Fibroblast of skin of scalp (primary cell): ENCODE data around the gene TPPP2.

Source experiments
- DNase-seq: peaks from one replicate; pipeline ENCODE4 v3.0.0-alpha.2; 2013

The TPPP2 gene

DNA sequence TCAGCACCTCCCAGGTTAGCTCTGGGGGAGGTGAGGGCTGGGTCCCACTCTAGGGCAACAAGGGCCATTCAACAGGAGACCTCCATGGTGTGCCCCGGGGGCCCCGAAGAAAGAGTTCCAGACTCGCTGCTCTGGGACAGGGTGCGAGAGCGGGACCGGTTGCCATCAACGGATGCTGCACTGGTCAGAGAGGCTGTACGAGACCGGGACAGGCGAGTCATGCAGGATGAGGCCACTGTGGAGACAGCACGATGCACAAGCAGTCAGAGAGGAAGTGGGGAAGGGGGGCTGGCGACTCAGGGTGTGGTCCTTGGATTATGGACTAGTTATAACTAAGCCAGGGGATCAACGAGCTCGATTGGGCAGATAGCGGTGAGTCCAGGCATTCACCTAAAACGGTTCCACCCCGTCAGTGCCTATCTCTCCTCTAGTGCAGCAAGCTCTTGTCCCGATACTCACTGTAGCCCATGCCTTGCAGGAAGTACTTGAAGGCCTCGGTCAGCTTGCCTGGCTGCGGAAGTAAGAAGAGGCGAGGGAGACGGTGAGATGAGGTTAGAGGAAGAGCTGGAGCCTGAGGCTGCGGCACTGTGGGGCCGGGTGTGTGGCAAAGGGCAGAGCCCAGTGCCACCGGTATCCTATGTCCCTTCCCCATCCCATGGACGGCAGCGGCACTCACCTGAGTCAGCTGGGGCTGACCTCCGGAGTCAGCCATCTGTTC lies 12.3 kb upstream of the TPPP2 start:
- no peak for DNase-seq

DNA sequence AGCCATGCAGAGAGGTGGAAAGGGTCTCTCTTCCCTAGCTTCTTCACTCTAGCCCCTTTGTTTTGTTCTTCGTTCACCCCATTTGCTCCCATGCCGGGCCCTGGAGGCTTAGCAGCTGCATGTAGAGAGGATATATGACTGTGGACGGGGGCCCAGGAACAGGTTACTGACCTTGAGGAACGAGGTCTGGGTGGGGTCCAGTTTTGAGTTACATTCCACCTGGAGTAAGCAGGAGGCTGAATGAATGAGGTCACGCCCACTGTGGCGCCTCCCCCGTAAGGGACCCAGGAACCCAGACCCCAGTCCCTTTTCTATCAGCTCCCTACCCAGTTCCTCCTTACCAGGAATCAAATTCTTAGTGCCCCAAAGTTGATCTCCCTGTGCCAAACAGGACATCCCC lies 11.7 kb upstream of the TPPP2 start:
- DNase-seq = no peak

DNA sequence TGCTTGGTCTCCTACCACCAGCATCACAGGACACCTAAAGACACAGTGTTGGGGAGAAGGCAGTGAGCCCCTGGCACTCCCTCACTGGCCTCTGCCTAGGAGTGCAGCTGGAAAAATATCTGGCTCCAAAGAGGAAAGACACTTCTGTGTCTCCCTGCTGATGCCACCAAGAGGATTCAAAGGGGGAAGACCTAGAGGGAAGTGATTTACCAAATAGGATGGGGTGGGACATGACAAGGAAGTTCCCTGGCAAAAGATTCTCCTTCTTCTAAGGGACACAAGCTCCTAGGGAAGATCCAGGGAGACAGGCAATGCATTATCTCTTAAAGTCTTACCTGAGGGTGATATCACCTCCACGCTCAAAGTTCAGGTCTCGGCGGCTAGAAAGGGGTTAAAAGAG lies 11.2 kb upstream of the TPPP2 start:
- no peak for DNase-seq

DNA sequence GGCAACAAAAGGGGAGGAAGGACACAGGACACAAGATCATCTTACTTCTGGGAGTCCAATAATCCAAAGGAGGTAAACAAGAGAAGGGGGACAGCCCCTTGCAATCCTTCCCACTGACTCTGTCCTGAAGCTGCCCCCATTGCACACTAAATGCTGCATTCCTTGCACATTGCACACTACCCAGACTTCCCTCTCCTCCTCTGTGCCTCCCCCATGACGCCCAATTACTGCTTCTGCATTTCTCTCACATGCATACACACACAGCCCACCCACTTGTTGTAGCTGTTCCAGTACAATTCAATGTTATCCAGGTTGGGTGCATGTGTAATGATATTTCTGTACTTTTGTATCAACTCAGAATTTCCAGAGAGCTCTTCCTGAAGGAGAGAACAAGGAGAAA lies 10.7 kb upstream of the TPPP2 start:
- DNase-seq = peak; percentile 34

DNA sequence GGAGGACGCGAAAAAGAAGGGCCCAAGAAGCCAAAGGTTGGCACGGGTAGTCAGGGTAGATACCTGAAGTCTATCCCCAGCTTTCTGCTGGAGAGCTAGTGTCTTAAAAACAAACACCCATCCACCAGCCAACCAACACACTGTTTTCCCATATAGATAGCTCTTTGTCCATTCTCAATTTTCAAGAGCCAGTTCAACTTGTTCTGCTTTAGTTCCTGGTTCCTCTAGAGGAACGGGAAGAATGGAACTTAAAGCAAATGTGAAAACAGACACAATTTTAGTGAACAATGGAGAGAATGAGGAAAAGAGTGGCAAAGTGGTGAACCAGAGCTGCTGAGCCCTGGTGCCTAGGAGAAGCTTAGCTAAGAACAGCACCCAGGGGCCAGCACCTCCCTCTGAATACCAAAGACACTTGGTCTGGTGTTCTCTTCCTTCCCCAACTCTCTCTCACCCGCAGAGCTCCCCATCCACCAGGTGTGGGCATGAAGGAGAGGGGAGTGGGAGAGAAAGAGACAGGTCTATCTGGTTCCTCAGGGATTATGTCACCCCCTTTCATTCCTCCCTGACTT lies 9.0 kb upstream of the TPPP2 start:
- DNase-seq = no peak

DNA sequence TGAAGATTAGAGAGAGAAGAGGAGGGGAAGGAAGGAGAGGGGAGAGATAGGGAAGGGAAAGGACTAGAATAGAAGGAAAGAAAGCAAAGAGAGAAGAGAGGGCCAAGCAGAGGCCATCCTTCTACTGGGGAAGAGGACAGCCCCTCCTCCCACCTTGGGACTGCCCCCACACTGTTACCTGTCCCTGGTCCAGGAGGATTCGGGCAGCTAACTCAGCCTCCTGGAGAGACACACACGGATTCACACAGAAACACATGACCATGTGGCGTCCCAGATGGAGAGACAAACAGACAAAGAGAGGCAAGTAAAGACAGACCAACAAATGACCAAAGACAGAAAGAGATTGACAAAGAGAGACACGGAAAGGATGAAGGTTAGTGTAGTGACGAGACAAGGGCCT lies 7.3 kb upstream of the TPPP2 start:
- no peak for DNase-seq

DNA sequence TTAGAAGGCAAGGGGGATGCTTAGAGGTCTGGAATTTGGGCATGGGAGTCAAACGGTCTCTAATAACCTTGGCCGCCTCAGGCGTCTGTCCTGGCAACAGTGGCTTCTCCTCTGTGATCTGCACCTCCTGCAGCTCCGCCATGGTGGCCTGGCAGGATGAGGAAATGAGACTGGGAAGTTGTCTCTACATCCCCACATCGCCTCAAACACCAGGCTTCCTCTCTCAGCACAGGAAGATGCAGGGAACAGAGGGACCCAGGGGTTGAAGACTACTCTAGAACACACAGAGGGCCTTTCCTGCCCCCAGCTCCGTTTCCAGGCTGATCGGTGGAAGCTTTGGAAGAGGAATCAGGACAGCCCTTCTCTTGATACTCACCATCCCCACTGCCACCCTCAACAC lies 6.8 kb upstream of the TPPP2 start:
- DNase-seq = no peak

DNA sequence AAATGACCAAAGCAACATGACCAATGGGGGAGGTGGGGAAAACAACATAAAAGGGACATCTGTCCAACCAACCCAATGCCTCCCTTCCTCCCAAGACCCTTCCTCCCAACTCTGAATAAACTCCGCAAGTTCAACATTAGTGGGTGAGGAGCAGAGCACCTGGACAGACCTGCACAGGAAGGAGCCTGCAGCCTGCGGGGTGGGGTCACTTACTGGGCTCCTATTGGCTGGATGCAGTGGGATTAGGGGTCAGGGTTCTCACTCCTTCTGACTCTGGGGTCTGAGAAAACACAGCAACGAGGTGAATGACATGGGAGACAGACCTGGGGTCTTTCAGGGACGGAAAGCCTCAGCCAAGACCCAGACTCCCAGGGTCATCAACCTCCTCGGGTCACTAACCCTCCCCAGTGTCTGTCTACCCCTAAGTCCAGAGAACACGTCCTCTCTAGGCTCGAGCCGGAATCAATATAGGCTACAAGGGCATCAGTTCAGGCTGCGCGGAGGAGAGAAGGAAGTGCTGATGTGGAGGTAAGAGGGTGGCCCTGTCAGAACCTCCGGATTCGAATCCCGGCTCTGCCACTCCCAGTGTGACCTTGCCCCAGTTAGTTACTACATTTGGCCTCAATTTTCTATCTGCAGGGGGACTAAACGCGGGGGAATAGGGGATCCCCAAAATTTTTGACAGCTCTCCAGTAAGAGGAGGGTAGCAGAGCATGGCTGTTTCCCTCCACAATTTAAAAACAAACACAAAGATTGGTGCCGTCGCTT lies 6.0 kb upstream of the TPPP2 start:
- no peak for DNase-seq

DNA sequence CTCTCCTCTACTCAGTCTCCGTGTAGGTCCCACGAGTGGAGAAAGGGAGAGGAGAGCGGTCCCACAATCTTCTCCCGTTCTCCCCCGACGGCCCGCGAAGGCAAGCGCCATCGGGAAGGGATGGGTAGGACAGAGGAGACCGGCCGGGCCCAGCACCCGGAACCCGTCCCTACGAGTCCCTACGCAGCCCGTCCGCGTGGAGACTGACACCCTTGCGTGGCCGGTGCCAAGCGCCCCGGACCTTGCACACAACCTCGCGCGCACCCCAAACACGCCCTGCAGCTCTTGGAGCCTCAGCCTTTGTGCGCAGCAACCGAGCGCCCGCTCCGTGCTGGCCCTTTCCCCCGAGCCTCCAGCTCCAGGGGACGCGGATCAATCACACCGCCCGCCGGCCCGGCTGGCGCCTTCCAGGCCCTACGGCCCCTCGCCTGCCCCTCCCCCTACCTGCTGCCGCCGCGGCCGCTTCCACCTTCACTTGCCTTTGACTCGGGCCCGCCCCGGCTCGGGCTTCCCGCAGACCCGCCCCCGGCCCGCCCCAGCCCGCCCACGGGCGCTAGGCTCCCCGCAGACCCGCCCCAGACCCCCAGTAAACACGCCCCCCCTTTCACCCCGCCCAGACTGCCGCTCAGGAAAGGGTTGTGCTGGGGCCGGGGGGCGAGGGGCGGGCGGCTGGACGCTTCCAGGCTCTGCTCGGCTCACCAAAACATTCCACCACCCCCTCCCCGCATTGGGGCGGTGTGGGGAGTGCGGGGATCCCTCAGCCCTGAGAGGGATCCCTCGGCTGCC lies 5.2 kb upstream of the TPPP2 start, which contains the start of gene NDRG2:
Gene NDRG2, minus strand, starts transcription at position 477 of the 786 bp plus-strand sequence. CDS start 1,746 bp downstream, outside the sequence.
- peak; percentile 10 for DNase-seq

DNA sequence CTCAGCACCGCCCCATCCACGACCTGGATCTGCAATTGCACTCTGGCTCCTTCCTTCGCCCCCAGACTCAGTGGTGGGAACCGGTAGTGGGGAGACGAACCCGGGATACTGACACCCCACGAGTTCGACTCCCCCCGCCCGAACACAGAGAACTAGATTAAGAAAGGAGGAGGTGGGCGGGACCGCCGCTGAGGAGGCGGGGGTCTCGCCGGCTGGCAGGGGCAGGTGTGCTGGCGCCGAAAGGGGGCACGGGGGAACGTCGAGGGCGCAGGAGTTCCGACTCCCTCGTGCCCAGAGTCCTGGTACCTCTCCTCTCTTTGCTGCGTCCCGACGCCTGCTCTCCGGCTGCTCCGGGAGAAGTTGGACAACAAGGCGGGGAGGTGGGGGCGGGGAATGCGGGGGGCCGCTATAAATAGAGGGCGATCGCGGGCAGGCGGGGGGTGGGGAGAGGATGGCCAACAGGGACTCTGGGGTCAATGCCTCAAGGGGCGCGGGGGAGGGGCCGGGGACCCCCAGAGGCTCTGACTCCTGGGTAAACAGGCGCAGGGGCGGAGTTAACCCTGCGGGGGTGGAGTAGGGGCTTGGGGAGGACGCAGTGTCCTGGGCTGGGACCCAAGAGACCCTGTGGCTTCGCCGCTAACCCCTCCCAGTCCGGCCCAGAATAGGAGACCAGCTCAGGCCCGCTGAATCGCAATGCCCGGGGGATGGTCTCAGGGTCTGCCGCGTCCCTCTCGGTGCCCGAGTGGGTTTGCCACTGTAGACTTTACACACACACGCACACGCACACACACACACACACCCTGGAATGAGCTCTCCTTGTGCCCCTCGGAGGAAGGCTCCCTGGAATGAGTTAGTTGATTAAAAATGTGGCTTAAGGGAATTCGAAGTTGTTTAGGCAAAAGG lies 4.4 kb upstream of the TPPP2 start:
- no peak for DNase-seq

DNA sequence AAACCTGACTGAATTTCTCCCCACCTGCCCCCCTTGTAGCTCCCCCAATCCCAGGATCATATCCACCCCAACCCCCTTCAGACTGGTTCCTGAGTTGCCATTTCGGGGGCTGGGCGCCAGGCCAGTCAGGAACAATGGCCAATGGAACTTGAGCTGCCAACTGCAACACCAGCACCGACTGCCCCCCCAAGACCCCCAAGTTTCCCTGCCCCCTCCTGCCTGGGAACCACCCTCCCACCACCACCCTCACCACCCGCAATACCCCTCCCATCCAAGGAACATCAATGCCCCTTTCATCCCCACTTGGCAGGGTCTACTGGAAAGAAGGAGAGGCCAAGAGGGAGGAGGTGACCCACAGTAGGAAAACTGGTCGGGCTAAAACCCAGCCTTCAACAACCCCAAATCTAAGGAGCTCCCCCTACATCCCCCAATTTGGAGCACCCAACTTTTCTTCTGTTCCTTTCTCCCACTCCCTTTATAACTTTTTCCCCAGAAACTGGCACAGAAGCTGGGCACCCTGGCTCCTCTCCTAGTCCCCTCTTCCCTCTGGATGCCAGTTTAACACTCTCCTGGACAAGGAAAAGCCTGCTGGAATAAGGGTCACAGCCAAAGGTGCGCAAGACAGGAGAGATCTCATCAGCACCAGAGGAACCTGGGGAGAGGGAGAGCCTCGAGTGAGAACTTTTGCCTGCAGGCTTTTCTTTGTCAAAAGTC lies 3.6 kb upstream of the TPPP2 start:
- DNase-seq = no peak

DNA sequence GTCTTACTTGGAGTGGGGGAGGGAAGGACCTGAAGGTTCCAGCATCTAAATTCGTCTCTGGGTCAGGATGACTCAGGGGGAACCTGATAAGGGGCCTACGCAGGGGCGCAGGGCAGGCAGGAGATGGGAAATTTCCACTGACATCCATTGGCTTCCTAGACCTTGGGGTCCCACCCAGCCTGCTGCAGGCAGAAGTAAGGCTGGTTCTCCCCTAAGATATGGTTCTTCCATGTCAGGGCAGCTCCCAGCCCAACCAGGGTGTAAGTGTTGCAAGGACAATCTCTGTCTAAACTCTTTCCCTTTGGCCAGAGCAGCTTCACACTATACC lies 3.1 kb upstream of the TPPP2 start:
- DNase-seq = no peak

DNA sequence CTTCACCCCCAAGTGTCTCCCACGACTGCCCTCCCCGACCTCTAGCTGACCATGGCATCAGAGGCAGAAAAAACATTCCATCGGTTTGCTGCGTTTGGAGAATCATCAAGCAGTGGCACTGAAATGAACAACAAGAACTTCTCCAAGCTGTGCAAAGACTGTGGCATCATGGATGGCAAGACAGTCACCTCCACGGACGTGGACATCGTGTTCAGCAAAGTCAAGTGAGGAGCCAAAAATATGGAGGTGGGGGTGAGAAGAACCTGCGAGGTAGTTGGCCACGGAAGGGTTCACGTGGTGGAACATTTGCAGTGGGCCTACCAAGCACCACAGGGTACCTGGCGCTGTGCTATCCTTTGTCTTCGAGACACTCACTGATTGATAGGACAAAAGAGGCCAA lies 514 bp downstream of the TPPP2 start:
- no peak for DNase-seq

DNA sequence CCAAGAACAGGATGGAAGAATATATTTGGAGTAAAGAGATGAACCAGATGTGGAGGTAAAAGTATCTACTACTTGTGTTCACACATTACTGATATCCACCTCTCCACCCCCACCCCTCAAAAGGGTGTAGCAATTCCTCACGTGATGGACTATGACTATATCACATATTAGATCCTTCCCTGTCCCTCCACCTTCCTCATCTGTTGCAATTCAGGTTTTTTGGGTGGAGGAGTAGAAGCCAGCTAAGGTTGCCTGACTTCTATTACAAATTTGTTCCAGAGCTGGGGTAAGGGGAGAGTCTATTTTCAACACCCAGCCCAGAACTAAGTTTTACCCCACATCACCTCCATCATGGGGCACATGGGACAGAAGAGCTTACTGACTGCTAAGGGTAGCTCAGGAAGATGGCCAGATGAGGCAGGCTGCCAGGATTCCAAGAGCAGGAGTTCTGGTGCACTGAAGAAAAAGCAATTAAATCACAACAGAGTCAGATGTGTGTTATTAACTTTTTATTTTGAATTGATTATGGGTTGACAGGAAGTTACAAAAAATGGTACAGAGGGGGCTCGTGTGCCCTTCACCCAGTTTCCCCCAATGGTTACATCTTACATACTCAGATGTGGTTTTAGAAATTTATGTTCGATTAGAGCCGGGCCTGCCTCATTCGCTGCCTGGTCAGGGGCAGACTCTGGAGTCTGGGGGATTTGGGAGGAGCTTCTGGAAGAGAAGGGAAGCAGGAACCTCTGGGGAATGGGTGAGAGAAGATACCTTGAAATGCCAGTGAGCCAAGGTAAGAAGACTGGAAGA lies 2.5 kb downstream of the TPPP2 start:
- no peak for DNase-seq

DNA sequence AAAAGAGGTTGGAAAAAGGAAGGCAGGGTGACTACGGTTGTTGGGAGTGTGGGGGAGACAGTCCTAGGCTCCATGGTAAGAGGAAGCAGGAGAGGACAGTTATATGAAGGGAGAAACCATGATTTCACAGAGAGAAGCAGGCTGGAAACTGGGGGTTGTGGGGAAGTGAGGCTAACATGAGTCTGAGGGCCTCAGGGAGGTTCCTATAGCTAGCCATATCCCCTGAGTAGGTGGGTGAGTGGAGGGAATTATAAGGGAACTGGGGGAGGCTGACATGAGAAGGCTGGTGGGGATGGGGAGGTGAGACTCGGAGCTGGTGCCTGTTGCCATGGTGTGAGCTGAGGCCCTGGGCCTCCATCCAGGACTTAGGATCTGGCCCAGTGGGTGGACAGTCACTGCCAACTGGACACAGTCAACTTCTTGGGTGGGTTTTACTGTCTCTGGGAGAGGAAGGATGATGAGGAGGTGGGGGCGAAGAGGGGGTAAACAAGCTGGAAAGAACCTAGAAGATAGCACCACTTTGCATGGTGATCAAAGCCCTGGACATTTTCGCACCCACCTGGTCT lies 3.2 kb downstream of the TPPP2 start:
- no peak for DNase-seq

DNA sequence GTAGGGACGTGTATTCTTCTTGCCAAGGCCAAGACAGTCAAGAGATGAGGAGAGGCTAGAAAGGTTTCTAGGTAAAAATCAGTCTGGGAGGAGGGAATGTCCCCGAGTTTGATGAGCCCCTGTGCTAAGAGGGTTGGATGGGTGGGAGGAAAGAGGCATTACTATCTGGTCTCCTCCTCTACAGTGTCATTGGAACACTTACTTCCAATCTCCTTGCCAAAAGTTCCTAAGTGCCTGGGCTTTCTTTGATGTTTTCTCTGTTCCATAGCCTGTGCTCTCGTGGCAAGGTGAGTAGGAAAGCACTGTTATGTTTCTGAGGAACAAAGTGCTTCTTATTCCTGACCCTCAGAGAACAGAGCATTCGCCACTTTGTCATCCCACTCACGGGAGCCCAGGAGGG lies 4.7 kb downstream of the TPPP2 start, which contains the start of gene RNASE13:
Gene RNASE13, minus strand, starts transcription at position 101 of the 400 bp plus-strand sequence. CDS start 519 bp downstream, outside the sequence.
- DNase-seq = no peak

DNA sequence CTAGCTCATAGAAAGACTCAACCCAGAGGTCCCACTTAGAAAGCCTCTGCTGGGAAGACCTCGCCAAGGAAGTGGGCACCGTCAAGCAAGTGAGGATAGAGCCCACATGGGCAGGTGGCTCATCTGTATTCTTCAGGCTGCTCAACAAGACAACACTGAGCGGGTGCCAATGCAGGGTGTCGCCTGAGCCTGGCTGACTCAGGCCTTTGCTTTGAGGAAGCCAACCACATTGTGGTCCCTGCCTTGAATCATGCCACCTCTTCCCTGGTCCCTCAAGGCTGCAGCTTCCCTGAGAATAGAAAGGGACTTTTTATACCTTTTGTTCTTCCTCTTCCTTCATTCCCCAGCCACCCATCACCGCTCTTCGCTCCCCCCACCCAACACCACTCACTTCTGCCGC lies 6.7 kb downstream of the TPPP2 start:
- DNase-seq = no peak

DNA sequence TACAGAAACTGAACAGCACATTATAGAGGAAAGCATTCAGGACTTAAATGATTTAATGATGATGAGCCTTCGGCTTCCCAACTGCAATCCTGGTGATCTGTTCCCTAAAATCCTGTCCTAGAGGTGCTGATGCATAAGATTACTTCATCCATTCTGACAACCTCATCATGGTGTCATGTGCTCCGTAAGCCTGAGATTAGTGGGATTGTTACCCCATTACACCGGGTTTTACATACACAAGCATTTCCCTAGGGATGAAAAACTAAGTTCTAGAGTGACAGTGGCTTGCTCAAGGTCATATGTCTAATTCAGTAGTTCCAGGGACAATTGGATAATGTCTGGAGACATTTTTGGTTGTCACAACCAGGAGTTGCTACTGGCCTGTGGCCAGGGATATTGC lies 7.1 kb downstream of the TPPP2 start:
- no peak for DNase-seq

DNA sequence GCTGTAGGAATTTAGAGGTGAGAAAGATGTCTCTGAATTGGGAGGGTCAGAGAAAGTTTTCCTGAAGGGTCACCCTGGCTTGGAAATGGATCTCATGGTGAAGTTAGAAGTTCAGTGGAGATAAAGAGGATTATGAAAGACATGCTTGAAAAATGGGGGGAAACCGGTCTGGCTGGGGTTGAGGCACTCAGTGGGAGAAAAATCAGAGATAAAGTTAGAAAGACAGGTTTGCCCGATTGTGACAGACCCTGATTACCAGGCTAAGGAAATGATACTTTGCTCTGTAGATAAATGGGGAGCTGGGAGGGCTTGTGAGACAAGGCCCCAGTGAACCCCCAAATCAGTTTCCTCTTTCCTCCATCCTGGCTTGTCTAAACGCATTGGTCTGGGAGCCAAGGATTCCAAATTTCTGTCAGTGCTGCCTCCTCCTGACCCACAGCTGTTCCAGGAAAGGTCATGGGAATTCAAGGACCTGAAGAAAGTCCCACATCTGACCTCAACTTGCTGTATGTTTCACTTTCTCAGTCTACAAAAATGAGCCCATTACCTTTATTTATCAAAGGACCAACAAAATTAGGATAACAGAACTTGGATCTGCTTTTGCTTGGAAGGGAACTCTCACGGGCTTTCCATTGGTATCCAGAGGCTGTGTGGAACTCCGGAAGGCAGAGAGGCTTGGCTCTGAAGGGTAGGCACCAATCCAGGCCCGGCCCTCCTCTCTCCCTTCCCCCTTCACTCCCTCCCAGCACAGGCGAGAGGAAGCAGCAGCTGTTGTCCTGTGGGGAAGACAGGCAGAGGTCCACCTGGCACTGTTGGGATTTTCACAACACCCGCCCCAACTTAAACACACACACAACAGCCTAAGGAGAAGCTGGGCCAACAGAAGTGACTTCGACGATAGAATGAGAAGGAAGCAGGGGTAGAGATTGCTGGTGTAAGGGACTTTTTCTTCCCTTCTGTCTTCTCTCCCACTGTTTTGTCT lies 8.7 kb downstream of the TPPP2 start:
- DNase-seq = peak; percentile 31
